Measurements from ENCODE around the gene SEZ6L. TPM values are rescaled to one million over a fixed set of nuclear protein-coding genes. Genes with fewer than 3 reads are reported as not detected.

SEZ6L gene
- total RNA-seq, 1 donor from 2014 or later, result 2.3 TPM

GRCh38 chr22:26339755-26340154, 170.5 kb downstream of the SEZ6L start:
- Histone ChIP-seq H3K9ac (ENCODE audit: low read length) (no peak overlapping the region), H4K20me1 (ENCODE audit: insufficient read depth, low read length) (no peaks in the 10 kb centered on the region), H3K4me3 (ENCODE audit: insufficient read depth, low read depth, low read length) (no peak overlapping the region), H3K9me3 (ENCODE audit: insufficient read depth, low read depth, low read length) (no peaks in the 10 kb centered on the region), H3K36me3 (ENCODE audit: insufficient read depth, low read length) (no peaks in the 10 kb centered on the region), H3K27me3 (ENCODE audit: insufficient read depth, low read length) (peaks cover 35% of the 10 kb centered on the region), H3K79me2 (ENCODE audit: insufficient read depth, low read length) (no peaks in the 10 kb centered on the region), H3K4me1 (ENCODE audit: insufficient read depth, low read length) (no peaks in the 10 kb centered on the region), H3K4me2 (ENCODE audit: low read length) (no peak overlapping the region), H2AFZ (ENCODE audit: low read depth, low read length) (no peak overlapping the region), H3K27ac (ENCODE audit: low read depth, low read length) (no peak overlapping the region)
- H3K4me3 Mint-ChIP-seq (ENCODE audit: unreplicated experiment), result no peak overlapping the region
- H3K36me3 Mint-ChIP-seq (ENCODE audit: low read depth, unreplicated experiment), result peaks cover 2% of the 10 kb centered on the region
- FAIRE-seq (no peak), DNase-seq (ENCODE audit: low read depth) (no peak)
- H3K27me3 Mint-ChIP-seq (ENCODE audit: low read depth, unreplicated experiment), result peaks cover 77% of the 10 kb centered on the region
- TF ChIP-seq EZH2 (IDR thresholded peaks at IDR 0.05; ENCODE audit: insufficient read depth, low read length), result no peak
- TF ChIP-seq, protein P1, sequence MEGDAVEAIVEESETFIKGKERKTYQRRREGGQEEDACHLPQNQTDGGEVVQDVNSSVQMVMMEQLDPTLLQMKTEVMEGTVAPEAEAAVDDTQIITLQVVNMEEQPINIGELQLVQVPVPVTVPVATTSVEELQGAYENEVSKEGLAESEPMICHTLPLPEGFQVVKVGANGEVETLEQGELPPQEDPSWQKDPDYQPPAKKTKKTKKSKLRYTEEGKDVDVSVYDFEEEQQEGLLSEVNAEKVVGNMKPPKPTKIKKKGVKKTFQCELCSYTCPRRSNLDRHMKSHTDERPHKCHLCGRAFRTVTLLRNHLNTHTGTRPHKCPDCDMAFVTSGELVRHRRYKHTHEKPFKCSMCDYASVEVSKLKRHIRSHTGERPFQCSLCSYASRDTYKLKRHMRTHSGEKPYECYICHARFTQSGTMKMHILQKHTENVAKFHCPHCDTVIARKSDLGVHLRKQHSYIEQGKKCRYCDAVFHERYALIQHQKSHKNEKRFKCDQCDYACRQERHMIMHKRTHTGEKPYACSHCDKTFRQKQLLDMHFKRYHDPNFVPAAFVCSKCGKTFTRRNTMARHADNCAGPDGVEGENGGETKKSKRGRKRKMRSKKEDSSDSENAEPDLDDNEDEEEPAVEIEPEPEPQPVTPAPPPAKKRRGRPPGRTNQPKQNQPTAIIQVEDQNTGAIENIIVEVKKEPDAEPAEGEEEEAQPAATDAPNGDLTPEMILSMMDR (IDR thresholded peaks at IDR 0.05; ENCODE audit: insufficient read depth, low read depth, low read length), result no peak
- no peaks in the 10 kb centered on the region for H3K9me3 Mint-ChIP-seq (ENCODE audit: unreplicated experiment)
- no peak overlapping the region for H3K27ac Mint-ChIP-seq (ENCODE audit: unreplicated experiment)
- no peaks in the 10 kb centered on the region for H3K4me1 Mint-ChIP-seq (ENCODE audit: low read depth, unreplicated experiment)

DNA sequence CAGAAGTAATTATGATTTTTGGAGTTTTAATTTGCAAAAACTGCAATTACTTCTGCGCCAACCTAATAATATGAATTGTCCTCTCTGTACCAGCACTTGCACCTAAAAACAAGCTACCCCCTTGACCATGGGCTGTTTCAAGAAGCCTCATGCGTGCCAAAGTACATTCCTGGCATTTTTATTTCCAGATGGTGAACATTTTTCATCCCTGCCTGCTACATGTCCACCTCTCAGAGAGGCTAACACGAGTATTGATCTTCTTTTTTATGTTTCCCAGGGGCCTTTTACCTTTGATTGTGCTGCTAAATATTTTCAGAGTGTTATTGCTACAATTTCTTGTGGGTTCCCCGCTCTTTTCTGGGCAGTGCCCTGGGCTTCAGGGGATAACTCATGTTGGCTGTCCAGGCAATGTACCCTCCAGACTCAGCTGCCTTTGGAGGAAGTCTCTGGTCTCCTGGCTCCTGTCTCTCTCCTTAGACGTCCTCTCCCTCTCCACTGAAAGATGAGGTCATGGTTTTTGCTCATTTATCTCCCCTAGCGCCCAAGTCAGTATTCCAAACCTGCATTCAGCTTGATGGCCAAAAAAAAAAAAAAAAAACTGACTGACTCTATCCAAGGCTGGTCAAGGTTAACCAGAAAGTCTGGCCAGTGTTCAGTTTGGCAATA, 173.6 kb downstream of the SEZ6L start:
- no peaks in the 10 kb centered on the region for H3K4me1 ChIP-seq (ENCODE audit: insufficient read depth, low read length)
- H3K27ac Mint-ChIP-seq (ENCODE audit: unreplicated experiment), result no peak overlapping the region
- no peak overlapping the region for H3K4me3 ChIP-seq (ENCODE audit: insufficient read depth, low read depth, low read length)
- H3K4me1 Mint-ChIP-seq (ENCODE audit: low read depth, unreplicated experiment), result no peaks in the 10 kb centered on the region
- H4K20me1 ChIP-seq (ENCODE audit: insufficient read depth, low read length), result no peaks in the 10 kb centered on the region
- peaks cover 55% of the 10 kb centered on the region for H3K27me3 Mint-ChIP-seq (ENCODE audit: low read depth, unreplicated experiment)
- H3K9me3 ChIP-seq (ENCODE audit: insufficient read depth, low read depth, low read length), result no peaks in the 10 kb centered on the region
- H3K4me2 ChIP-seq (ENCODE audit: low read length), result no peak overlapping the region
- DNase-seq (ENCODE audit: low read depth) (no peak), FAIRE-seq (no peak)
- H3K79me2 ChIP-seq (ENCODE audit: insufficient read depth, low read length), result no peaks in the 10 kb centered on the region
- peaks cover 20% of the 10 kb centered on the region for H3K27me3 ChIP-seq (ENCODE audit: insufficient read depth, low read length)
- no peaks in the 10 kb centered on the region for H3K36me3 ChIP-seq (ENCODE audit: insufficient read depth, low read length)
- no peak overlapping the region for H3K9ac ChIP-seq (ENCODE audit: low read length)
- peaks cover 2% of the 10 kb centered on the region for H3K9me3 Mint-ChIP-seq (ENCODE audit: unreplicated experiment)
- H3K36me3 Mint-ChIP-seq (ENCODE audit: low read depth, unreplicated experiment), result peaks cover 2% of the 10 kb centered on the region
- H3K27ac ChIP-seq (ENCODE audit: low read depth, low read length), result no peak overlapping the region
- H3K4me3 Mint-ChIP-seq (ENCODE audit: unreplicated experiment), result no peak overlapping the region
- TF ChIP-seq EZH2 (IDR thresholded peaks at IDR 0.05; ENCODE audit: insufficient read depth, low read length), result no peak
- TF ChIP-seq, protein P1 (IDR thresholded peaks at IDR 0.05; ENCODE audit: insufficient read depth, low read depth, low read length), result no peak
- no peak overlapping the region for H2AFZ ChIP-seq (ENCODE audit: low read depth, low read length)

DNA sequence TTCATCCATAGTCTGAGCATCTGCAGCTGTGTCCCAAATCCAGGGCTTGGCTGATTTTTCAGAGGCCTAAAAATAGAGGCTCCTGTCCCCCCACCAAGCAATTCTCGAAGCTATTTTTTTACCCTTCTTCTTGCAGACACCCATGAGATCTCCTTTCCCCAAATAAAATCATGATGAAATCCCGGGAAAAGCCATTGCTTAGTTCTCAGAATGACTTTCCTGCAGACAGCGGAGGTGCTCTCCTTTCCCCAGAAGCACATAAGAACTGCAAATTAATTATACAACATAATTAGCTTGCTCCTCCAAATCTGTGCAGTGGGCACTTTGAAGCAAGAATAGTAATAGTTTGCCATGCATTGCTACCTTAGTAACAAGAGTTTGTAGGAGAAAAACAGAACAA, 176.2 kb downstream of the SEZ6L start:
- no peak for FAIRE-seq
- Mint-ChIP-seq H3K27me3 (ENCODE audit: low read depth, unreplicated experiment) (peaks cover 44% of the 10 kb centered on the region), H3K36me3 (ENCODE audit: low read depth, unreplicated experiment) (peaks cover 2% of the 10 kb centered on the region), H3K4me3 (ENCODE audit: unreplicated experiment) (no peak overlapping the region), H3K4me1 (ENCODE audit: low read depth, unreplicated experiment) (no peaks in the 10 kb centered on the region), H3K9me3 (ENCODE audit: unreplicated experiment) (peaks cover 2% of the 10 kb centered on the region), H3K27ac (ENCODE audit: unreplicated experiment) (no peak overlapping the region)
- Histone ChIP-seq H3K27me3 (ENCODE audit: insufficient read depth, low read length) (peaks cover 19% of the 10 kb centered on the region), H2AFZ (ENCODE audit: low read depth, low read length) (no peak overlapping the region), H3K36me3 (ENCODE audit: insufficient read depth, low read length) (no peaks in the 10 kb centered on the region), H3K4me3 (ENCODE audit: insufficient read depth, low read depth, low read length) (no peak overlapping the region), H3K9ac (ENCODE audit: low read length) (no peak overlapping the region), H4K20me1 (ENCODE audit: insufficient read depth, low read length) (no peaks in the 10 kb centered on the region), H3K4me2 (ENCODE audit: low read length) (no peak overlapping the region), H3K4me1 (ENCODE audit: insufficient read depth, low read length) (no peaks in the 10 kb centered on the region), H3K9me3 (ENCODE audit: insufficient read depth, low read depth, low read length) (no peaks in the 10 kb centered on the region), H3K27ac (ENCODE audit: low read depth, low read length) (no peak overlapping the region), H3K79me2 (ENCODE audit: insufficient read depth, low read length) (no peaks in the 10 kb centered on the region)
- no peak for DNase-seq (ENCODE audit: low read depth)
- TF ChIP-seq, protein P1 (IDR thresholded peaks at IDR 0.05; ENCODE audit: insufficient read depth, low read depth, low read length), result no peak
- TF ChIP-seq EZH2 (IDR thresholded peaks at IDR 0.05; ENCODE audit: insufficient read depth, low read length), result no peak
